Activated CD4-positive, CD25-positive, alpha-beta regulatory T cell treated with anti-CD3 and anti-CD28 coated beads, Interleukin-2, amount 50 U/mL, for 24 hours (primary cell): ENCODE measurements around the gene PDC.

Experiments used
- ATAC-seq, 2 donors: fragments of 150-1000 bp; cut with Tn5 transposase; one replicate each; pipeline ENCODE4 v1.10.0; 2021; ENCODE audit warnings: mild to moderate bottlenecking in 1 of 2, moderate library complexity in 1 of 2

Gene PDC

DNA sequence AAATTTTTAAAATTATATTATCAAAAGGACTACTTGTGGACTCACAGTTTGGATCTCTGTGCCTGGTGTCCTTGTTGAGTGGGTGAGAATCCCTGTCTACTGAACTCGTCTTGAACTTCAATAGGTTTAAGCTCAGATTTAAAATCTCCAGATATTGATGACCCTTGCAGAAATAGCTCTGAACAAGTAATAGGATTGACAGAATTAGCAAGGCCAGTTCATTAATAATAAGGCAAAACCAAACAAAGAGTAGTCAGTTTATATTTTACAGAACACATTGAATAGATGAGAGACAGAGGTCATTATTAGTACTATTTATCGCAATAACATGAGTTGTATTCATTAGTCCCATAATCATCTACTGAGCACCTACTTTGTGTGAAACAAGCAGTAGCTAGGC lies at the start of gene PDC:
Gene PDC (minus strand): TSS at position 101 of the 400 bp plus-strand sequence. CDS start 11,655 bp downstream, outside the sequence.
- ATAC-seq, result no peak

DNA sequence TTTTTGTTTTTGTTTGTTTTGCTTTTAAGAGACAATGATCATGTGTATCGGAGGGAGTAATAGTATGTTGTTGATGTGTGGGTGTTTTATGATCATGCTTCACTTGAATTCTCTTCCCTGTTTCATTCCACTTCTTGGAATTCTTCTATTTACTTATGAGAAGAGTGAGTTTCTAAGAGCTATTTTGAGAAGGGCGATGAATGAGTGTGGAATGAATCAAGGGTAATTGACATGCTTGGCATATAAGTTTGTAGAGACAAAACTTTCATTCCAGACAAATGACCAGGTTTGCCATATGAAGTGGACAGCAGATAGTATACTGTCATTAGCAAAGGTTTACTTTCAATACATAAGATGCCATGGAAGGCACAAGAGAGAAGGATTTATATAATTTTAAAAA lies 42.3 kb upstream of the PDC start:
- no peak for ATAC-seq

DNA sequence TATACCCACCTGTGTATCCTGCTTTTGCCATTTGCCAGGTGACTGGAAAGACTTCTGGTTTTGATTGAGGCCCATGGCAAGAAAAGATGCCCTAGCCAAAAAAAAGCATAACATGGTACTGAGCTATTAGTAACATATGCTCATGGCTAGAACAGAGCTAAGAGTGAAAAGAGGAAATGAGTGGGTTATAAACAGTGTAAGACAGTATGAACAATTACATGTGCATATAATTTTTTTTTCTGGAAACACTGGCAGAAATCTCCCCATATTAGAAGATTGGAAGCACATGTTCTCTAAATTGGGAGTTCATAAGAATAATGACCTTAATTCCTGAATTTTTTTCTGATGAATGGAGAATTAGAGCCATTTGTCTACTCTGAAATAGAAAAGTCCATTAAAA lies 41.2 kb upstream of the PDC start:
- no peak for ATAC-seq

DNA sequence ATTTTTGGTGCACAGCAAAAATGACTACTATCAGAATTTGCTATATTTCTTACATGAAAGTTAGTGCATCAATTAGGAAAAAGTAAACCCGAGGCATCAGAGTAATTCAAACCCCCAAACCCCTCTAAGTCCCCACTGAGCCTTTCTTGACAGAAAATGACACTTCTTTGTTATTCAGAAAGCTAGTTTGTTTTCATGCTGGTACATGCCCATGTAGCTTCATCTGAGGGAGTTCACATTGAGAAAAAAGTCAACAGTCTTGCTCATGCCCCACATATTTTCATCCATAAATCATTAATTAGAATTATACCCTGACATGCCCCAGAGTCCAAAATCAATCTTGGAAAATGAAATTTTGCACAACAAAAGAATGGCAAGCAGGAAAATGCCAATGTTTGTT lies 39.9 kb upstream of the PDC start:
- ATAC-seq, result no peak

DNA sequence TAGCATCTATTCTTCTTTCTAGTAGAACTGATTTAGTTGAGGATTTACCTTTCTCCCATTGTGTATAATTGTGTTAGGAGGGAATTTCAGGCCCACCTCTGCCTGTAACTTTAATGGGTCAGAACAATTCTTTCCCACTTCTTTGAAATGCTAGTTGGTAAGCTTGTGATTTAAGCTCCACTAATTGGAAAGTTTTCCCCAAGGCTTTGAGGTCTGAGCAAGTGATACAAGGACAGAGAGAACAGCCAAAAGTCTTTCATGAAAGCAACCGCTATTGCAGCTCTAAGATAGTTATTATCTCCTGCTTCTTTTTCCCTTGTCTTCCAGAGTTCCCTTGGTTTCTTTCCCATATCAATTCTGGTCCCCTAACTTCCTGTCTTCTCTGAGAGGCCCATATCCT lies 38.7 kb upstream of the PDC start:
- ATAC-seq, result no peak

DNA sequence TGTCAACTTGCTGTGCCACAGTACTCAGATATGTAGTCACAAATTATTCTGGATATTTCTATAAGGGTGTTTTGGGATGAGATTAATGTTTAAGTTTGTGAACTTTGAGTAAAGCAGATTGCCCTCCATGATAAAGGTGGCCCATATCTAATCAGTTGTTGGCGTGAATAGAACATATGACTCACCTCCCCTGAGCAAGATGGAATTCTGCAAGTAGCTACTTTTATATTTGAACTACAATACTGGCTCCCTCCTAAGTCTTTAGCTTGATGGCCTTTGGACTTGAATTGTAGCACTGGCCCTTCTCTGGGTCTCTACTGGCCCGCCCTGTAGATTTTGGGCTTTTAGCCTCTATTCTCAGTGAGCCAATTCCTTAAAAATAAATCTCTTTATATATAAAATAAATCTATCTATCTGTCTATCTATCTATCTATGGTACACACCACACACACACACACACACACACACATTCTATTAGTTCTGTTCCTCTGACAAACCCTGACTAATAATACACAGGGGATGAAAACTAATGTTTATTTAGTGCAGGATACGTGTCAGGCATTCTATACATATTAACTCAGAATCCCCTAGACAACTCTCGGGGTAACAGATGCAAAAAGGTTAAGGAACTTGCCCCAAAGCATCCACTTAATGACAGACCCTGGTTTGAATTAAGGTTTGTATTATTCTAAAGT lies 37.9 kb upstream of the PDC start:
- no peak for ATAC-seq

DNA sequence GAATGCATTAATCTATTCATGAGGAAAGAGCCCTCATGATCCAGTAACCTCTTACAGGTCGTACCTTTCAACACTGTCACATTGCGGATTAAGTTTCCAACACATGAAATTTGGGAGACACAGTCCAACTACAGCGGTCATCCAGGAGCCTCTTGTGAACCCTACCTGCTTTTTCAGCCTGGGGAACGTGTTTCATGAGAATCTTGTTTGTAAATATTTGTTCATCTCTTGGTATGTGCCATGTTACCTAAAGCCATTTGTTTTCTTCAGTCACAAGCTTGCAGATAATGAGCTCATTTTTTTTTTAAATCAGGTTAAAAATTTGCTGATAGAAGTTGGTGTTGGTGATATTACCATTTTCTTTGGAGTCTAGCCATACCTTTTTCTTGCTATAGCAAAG lies 37.2 kb upstream of the PDC start:
- ATAC-seq, result no peak

DNA sequence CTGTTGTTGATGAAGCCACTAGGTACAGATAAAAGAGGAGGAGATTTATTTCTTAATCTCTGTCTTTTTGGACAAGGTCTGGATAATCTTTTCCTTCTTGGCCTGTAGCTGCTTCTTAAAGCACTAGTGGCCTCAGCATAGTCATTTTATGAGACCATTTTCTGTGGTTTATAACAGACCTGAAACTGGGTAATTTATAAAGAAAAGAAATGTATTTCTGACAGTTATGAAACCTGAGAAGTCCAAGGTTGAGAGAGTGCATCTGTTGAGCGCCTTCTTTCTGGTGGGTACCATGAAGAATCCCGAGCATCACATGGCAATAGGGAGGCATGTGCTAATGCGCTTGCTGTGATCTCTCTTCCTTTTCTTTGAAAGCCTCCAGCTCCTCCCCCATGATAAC lies 36.7 kb upstream of the PDC start:
- no peak for ATAC-seq

DNA sequence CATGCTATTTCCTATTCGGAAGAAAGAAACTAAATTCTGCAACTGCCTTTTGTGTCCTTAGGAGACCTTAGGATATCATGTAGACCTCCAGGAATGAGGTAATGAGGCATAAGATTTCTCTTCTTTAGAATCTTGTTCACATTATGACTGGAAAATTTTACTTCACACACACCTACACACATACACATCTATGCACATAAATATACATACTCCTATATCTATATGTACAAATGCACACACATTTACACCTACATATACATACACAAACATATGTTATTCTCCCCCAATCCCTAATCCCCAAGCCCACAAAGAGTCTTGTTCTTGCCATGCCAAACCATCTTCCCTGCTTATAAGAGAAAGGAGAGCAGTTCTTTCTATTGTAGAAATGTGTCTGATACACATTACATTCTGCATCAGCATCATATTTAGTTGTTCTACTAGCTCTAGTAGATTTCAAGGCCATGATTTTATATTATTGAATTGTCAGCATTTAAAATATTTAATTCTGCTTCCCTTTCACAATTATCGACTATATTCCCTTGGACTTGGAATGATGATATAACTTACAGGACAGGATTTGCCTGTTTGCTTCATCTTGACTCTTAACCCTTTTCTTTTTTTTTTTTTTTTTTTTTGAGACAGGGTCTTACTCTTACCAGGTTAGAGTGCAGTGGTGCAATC lies 35.4 kb upstream of the PDC start:
- ATAC-seq, result no peak

DNA sequence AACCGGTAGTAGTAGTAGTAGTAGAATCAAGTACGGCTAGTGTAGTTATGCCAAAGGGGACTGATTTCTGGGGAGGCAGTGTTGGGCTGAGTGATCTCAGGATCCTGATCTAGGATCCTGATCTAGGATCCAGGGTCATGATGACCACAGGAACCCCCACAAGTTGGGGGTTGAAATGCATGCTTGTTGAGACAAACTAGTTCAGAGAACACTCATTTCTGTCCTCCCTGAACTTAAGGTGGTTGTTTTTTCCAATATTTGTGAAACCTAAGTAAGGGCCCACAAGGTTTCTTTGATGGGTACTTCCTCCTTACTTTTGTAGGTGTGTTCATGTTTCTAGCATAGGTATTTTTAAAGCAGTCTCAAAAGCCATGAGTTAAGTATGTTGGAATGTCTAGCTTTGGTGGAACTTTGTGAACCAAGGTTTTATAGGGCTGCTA lies 33.9 kb upstream of the PDC start:
- ATAC-seq, result no peak

DNA sequence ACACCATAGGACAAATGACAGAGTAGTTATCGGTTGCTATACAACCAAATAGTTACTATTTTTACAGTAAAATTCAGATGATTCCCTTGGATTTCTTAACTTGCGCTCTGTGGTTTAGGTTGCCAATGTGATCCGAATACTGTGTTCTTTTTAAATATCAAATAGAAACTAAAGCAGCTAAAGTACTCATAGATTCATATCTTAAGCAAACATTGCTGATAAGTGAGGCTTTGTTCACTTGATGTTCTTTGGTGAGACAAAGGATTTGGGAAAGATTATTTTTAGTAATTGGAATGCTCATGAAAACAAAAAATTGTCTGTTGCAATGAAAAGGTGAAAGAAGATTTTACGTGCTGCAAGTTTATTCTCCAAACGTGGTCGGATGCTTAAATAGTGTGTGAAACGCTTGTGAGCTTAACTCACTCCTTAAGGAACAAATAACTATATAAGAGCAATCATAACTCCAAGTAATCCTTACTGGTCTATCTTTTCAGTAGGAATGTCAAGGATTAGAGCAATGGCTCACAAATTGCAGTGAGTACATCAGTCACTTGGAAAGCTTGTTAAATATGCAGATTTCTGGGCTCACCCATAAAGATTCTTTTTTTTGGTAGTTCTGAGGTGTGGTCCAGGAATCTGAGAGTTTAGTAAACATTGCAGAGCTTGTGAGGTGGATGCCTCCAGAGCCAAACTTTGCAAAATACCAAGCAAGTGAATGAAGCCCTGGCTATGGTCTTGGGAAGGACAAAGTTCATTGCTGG lies 31.8 kb upstream of the PDC start:
- no peak for ATAC-seq

DNA sequence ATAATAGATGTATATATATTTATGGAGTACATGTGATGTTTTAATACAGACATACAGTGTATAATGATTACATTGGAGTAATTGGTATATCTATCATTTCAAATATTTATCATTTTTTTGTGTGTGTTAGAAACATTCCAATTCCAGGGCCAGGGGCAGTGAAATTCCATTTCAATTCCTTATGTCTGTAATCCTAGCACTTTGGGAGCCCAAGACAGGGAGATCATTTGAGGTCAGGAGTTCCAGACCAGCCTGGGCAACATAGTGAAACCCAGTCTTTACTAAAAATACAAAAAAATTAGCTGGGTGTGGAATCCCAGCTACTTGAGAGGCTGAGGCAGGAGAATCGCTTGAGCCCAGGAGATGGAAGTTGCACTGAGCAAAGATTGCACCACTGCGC lies 30.4 kb upstream of the PDC start:
- no peak for ATAC-seq

DNA sequence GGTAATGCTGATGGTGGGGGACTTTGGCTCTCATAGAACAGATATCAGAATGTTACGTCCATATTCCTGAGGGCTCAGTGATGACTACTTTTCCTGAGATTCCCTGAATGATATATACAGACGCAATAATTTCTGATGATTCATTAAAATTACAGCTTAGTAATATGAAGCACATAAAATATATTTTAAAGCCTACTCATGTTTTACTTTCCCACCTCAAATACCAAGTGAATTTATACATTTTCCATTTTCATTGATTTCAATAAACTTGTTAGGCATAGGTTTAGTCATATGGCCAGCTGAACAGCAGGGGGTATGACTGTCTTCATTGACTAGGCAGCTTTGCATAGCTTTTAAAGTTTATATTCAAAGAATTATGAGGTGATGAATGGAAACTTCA lies 26.2 kb upstream of the PDC start:
- ATAC-seq, result no peak

DNA sequence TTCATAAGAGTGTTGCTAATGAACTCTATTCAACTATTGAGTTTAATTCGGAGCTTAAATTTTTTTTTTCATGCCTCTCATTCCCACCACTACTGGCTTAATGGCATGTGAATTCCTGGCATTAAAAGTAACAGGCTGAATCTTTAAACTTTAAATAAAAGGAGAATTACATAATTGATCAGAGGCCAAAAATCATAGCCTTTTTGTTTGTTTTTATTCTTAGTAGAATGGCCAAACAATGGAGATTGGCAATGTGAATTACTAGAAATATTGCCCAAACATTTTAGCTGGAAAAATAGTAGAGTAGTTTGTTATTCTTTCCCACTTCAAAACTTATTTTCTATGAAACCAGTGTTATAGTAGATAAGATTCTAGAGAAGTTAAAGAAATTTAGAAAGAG lies 25.1 kb upstream of the PDC start:
- no peak for ATAC-seq

DNA sequence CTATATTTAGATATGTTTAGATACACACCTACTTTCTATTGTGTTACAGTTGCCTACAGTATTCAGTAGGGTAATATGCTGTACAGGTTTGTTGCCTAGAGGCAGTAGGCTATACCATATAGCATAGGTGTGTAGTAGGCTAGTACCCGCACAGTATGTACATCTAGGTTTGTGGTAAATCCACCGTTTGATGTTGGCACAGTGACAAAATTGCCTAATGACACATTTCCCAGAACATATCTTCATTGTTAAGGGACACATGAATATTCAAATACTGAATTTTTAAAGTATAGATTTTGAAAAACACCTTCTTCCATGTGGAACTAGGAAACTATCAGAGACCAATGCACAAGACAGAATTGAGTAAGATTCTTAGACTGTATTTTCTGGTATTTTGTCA lies 22.6 kb upstream of the PDC start:
- no peak for ATAC-seq

DNA sequence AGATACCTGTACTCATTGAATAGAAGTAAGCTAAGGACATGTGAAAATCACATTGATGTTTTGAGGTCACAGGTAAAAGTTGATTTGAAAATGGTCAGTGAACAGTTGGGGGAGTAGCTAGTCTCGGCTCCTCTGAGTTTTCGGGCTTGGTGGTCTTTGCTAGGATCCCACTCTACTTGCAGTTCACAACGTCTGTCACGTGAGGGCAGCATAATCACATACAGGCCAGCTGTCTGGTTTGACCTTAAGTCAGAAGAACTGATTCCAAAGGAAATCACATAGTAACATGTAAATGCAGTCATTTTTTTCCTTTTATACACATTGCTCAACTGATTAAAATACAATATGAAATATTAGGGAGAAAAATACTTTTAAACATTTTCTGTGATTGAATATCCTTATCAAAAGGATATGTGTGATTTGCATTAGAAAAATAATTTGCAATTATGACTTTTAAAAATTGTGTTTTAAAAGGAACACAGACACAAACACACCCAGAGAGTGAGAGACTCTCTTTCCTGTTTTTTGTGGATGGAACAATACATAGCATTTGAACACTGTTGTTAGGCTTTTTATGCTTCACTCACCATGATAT lies 21.8 kb upstream of the PDC start:
- no peak for ATAC-seq

DNA sequence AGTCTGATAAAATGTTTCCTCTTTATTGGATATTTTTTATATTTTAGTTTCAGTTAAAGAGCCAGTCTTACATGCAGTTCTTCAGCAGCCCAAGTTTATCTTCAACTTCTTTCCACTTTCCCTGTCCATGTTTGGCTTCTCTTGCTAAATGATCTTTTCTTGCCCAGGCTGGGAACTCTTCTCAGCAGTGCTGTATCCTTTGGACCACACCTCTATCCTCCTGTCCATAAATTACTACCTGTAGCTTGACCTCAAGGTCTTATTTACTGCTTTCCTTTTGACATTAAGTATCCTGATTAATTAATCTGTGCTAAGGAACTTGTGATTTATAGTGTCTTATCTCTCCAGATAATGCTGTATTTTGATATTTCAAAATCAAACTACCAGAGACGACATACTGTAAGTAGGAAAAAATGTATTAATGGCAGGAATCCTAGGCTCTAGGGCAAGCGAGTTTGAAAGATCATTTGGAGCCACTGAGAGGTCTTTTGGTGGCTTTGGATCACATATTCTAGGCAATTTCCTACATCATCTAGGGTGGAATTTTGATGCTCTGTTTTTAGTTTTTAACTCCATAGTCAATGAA lies 20.5 kb upstream of the PDC start:
- ATAC-seq, result no peak

DNA sequence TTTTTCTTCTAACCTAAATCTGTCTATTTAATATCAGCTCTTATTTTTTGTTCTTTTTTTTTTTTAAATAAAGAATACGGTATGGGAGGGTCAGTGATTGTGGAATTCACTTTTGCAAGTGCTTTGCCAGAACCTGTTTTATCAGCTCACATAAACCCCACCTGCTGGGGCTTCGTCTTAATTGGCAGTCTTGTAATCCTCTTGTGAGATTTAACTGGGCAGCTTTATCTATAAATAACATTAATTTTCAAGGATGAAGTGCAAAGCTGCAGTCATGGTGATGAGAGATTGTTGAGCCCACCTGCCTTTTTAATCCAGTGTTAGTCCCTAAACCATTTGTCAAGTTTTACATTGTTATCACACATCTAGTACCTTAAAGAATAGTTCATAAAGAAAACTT lies 18.2 kb upstream of the PDC start:
- ATAC-seq, result no peak

DNA sequence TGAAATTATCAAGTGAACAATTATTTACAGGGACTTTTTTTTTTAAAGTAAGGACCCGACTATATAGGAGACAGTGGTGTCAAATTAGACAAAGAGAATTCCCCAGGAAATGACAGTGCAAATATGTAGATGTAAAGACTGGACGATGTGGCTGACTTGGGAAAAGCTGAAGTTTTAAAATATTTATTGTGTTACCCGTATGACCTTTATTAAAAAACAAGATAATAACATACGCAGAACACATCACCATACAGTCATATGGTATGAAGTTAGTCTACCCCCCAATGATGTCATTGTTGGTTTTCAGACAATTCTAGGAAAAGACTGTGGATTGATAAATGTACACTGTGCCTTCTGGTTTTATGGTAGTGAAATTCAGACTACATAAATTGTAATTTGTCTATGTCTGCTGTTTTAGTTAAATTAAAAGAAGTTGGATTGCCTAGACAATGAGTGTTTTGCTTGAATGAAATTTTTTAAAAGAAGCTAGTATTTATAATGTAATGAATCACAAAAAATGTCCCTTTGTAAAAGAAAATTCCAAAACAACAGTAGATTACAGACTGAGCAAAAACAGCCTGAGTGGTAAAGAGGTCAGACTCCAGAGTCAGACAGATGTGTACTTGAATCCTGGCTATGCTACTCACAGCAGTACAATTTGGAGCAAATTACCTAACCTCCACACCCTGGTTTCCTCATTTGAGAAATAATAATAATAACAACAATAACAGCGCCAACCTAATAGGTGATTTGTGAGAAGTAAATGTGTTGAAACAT lies 15.5 kb upstream of the PDC start:
- ATAC-seq, result no peak

DNA sequence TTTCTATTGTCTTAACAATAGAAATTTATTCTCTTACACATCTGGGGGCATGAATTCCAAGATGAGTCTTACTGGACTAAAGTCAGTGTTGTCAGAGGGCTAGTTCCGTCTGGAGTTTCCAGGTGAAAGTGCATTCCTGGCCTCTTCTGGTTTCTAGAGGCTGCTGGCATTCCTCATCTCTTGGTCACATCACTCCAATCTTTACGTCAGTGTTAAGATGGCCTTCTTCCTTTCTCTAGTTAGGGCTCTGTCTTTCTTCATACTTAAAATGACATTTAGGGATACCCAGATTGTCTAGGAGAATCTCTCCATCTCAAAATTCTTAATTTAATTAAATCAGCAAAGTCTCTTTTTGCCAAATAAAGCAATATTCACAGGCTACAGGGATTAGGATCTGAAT lies 13.3 kb upstream of the PDC start:
- no peak for ATAC-seq

DNA sequence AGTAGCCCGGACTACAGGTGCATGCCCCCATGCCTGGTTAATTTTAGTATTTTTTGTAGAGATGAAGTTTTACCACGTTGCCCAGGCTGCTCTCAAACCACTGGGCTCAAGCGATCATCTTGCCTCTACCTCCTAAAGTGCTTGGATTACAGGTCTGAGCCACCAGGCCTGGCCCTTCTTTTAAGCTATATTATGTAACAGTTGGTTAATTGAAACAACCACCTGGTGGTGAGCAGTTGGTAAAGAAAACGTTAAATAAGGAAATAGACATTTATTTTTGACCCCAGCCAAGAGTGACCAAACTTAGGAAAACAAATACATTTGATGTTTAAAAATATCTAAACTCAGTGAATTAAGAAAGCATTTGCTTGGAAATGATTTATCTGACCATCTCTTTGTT lies 12.1 kb upstream of the PDC start:
- no peak for ATAC-seq

DNA sequence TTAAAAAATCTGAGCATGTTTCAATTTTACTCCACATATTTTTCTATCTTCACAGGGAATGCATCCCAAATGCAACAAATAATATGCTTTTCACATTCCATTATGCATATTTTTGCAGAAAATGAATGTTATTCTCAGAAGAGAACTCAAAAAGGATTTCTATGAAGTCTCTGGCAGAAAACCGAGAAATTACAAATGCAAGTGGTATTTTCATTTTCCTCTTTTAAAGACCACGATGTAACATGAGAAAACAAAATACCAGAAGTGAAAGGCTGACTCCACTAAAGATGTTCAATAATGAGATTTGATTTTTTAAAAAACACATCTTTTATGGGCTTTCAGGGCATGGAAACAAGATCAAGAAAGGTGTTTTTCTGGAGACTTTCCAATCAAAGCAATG lies 5.0 kb upstream of the PDC start:
- no peak for ATAC-seq
